D341Med (cell line): ENCODE results near the gene MMD.

Source experiments
- DNase-seq: peaks from one replicate; pipeline ENCODE4 v3.0.0; 2012; ENCODE audit warnings: low spot score

MMD gene

DNA sequence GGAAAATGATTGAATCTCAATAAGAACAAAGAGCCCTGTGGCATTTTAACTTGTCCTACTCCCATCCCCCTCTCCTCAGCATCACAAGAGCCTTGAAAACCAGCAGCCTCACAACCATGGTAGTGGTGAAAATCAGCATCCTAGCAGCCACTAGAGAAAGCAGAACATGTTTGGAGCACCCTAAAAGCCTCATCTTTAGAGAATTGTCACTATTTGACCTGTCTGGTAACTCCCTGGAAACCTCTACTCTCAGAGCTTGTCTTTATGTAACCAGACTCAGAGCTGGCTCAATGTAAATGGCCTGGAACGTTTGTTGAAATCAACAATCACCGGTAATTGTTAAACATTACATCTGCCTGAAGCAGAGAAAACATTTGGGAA lies 70.8 kb downstream of the MMD start:
- DNase-seq: no peak

DNA sequence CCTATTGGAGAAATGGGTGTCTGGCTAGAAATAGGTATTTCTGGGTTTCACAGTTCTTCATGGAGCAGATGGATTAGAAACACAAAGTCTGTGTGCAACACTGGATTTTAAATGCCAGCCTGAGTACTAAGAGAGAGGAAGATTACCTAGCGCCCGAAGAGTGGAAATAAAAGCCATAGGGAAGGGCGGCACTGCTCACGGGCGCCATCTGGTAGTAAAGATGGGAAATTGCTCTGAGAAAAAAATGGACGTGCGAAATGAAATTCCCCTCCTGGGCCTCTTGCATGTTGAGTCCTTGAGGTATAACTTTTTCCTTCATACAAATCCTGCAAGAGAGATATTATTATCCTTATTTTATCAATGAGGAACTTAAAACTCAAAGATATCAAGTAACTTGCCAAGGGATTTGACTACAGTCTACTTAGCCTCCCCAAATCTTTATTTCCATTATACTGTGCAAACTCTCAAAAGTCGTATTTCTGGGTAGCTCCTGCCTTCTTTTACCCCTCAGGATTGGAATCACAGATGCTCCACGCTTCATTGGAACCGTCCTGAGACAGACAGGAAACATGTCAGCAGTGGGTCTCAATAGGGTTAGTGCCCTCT lies 72.8 kb downstream of the MMD start:
- DNase-seq: peak; percentile 83

DNA sequence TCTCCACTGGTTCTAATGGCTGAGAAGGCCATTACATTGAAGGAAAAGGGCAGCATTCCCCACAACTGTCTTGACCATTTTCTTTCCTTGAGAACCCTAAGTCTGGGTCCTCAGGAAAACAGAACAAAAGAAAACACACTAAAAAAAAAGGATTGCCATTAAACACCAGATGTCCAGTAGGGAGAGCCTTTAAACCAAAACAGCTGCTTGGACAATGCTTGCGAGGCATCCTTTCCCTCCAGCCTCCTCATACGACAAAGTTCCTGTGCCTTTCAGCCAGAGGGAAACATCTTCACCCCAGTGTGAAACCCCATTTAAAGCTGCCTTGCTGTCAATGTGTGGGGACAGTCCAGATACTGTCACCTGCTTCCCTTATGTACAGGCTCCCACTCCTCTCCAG lies 74.3 kb downstream of the MMD start:
- no peak for DNase-seq

DNA sequence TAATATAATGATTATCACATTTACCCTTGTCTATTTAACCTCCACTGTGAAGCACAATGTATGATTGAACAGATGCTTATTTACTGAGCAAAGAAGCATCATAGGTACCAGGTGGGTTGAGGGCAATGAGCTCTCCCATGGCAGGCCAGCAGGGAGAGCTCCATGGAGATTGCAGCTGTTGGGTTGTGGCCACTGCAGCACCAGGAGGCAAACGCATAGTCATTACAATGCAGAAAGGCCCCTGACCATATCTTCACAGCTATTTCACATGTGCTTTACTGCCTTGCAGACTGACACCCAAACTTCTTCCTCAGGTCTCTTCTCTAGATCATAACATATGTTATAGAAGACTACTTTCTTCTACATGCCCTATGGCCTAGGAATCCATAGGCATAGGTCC lies 75.0 kb downstream of the MMD start:
- no peak for DNase-seq

DNA sequence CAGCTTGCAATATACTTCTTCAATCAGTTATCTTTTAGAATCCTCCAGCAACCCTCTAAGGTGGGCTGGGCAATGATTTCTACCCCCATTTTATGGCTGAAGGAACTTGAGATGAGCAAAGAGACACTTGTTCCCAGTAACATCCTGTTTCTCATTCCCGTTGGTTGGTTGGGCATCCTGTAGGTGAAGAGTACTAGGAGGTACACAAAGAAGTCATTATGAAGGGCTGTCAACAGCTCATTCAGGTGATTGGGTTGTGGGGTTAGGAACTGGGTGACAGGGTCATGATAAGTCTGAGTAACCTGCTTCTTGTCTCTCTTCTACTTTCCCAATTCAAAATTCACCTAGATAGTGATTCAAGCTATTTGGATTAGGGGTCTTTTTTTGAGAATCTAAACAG lies 76.5 kb downstream of the MMD start:
- DNase-seq: no peak

DNA sequence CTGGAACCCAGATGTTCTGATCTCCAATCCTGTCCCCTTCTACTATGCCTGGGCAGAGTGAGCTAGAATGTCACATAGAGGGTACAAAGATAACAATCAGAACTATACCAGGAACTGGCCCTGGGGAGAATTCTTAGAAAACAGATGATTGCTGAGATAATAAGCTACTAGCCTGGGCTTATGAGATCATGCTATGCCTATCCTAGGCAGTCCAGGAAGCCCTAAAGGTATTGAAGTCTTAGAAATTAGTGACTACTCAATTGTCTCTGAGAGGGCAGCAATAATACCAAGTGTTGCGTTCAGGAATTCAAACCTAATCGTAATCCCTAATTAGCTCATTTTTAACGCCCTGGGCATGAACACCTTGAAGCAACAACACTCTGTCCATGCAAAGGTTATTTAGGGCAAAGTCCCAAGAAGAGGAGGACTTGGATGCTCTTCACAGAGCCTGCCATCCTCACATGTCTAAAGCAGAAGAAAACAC lies 77.1 kb downstream of the MMD start:
- DNase-seq: no peak

DNA sequence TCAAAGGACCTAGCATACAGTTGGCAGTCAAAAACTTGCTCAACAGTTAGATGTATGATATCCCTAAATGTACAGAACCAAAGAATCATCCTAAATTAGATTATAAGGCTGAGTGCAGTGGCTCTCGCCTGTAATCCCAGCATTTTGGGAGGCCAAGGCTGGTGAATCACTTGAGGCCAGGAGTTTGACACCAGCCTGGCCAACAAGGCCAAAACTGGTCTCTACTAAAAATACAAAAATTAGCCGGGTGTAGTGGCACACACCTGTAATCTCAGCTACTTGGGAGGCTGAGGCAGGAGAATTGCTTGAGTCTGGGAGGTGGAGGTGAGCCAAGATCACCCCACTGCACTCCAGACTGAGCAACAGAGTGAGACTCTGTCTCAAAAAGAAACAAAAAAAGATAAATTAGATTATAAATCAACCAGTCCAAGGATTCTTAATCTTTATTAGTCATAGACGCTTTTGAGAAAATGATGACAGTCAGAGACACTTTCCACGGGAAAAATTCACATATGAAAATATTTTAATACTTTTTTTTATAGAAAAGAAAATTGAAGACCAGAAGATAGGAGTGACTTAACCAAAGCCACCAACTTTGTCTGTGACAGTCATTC lies 77.6 kb downstream of the MMD start:
- DNase-seq: no peak

DNA sequence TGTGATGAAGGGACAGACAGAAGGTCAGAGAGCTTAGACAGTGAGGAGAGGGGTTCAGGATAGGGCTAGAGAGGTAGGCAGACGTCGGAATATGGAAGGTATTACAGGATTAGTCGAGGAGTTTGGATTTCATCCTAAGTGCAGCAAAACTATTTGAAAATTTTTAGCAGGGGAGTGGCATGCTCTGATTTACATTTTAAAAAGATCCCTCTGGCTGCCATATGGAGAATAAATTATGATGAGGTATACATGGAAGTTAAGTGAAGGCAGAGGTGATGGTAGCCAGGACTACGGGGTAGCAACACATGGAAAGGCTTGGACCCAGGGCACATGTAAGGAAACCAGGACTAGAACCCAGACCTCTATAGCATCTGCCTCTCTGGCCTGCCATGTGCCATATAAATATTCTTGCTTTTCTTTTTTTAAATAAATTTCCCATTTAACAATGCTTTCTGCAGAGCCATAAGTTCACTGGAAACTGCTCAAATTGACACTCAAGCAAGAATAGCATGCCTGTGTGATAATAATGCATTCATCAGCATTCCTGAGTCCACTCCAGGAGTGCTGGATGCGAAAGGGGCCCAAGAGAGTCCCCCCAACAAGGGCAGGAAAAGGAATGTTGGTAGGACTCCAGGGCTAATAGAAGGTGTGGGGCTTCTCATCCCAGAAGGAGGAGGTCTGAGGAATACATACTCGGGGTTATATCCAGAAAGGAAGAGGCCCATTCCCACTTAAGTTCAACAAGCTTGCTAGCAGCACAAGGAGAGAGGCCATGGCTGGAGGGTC lies 78.6 kb downstream of the MMD start:
- no peak for DNase-seq
